Gastroesophageal sphincter (tissue), 4 donors: ENCODE data around the gene XXYLT1. TPM values are rescaled to one million over a fixed set of nuclear protein-coding genes. Genes with fewer than 3 reads are reported as not detected.

Experiments used
- ATAC-seq: fragments of 150-250 bp; one replicate; pipeline ENCODE4 v1.9.1; 2016; ENCODE audit warnings: mild to moderate bottlenecking, moderate library complexity
- H3K27ac ChIP-seq, 4 donors: fragments of 200-600 bp; sonication (generic) in 3 of 4; 1 replicate in 3 of 4; 2 replicates in 1 of 4; pipeline ENCODE4 v1.5.1; 2016 to 2019
- H3K27me3 ChIP-seq: fragments of 200-600 bp; sonication (generic); one replicate; pipeline ENCODE4 v1.5.1; 2019
- H3K36me3 ChIP-seq, 2 donors: fragments of 200-600 bp; sonication (generic); one replicate each; pipeline ENCODE4 v1.5.1; 2019; ENCODE audit warnings: control low read depth in 1 of 2
- H3K4me1 ChIP-seq, 3 donors: fragments of 200-600 bp; sonication (generic); 1 replicate in 2 of 3; 2 replicates in 1 of 3; pipeline ENCODE4 v1.5.1; 2016 to 2019; ENCODE audit warnings: control low read depth in 2 of 3
- H3K4me3 ChIP-seq, 2 donors: fragments of 200-600 bp; sonication (generic); one replicate each; pipeline ENCODE4 v1.5.1; 2019; ENCODE audit warnings: mild to moderate bottlenecking in 1 of 2, moderate library complexity in 1 of 2
- H3K9me3 ChIP-seq, 3 donors: fragments of 200-600 bp; sonication (generic); one replicate each; pipeline ENCODE4 v1.5.1; 2017 to 2019; ENCODE audit warnings: control low read depth in 2 of 3
- EP300 ChIP-seq: sonication (generic); formaldehyde crosslinking; IDR thresholded peaks from one replicate; pipeline ENCODE4 v1.6.1; 2017; ENCODE audit warnings: antibody characterized with exemption, mild to moderate bottlenecking
- POLR2A ChIP-seq, 2 donors: fragments of 450-650 bp; IDR thresholded peaks; one replicate each; pipeline ENCODE4 v1.6.1; 2017; ENCODE audit warnings: antibody characterized with exemption in 2 of 2, mild to moderate bottlenecking in 2 of 2, moderate library complexity in 1 of 2
- POLR2AphosphoS5 ChIP-seq: sonication (generic); formaldehyde crosslinking; IDR thresholded peaks from one replicate; pipeline ENCODE4 v1.6.1; 2017; ENCODE audit warnings: antibody characterized with exemption
- WGBS, 2 donors: methylation state at CpG; one replicate each; pipeline ENCODE4 v1.1.5; 2018; ENCODE audit warnings: low coverage in 1 of 2; 5-methylcytosine and 5-hydroxymethylcytosine counted together
- total RNA-seq, 4 donors: library from RNA; depleted of rRNA; stranded (reverse); fragments of >200 nt; gene quantifications; one replicate each; pipeline ENCODE4 v1.1.0, GENCODE V29; 2016
- TF ChIP-seq, protein P1 (sequence below), 4 experiments: fragments of 200-600 bp in 2 of 4; fragments of 450-650 bp in 2 of 4; sonication (generic) in 1 of 4; IDR thresholded peaks; one replicate each; pipeline ENCODE4 v1.5.1; 2017 to 2019; ENCODE audit warnings: antibody characterized with exemption in 4 of 4, mild to moderate bottlenecking in 2 of 4, moderate library complexity in 2 of 4

Gene XXYLT1
- total RNA-seq, 4 donors from 2014 or later: 10.1 to 14.0 (median 12.5) TPM

DNA sequence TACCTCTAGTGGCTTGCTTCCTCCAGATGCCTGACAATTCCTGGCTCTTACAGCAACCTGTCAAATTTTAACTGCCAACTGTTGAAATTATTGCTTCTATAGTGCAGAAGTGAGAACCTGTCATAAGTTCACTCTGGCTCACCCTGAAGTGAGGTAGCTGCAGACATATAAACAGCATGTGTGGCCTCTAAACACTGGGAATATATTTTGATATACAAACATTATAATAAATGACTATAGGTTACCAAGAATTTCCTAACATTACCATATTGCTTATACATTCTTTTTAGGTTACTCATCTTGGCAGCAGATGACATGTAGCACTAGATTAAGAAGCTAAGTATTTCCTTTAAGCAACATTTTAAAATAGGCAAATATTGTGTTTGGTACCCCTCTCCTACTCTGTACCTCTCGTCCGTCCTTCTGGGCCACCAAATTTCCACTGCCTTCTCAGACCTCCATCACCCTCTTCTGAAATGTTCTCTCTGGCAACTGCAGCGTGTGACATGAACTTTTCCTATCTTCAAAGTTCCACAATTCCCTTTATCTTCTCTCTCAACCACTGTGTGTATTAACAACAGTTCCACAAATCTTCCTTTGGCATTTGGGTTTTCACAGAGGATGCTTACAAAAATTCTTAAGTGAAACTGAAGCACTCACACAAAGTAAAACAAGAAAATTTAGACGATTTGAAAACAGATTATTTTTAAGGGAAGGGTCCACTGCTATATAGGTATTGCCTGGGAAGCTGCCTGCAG, 15.3 kb upstream of the XXYLT1 start:
- Histone ChIP-seq H3K4me3 (no peak overlapping the region), H3K27me3 (no peaks in the 10 kb centered on the region), H3K27ac (no peak overlapping the region), H3K9me3 (no peaks in the 10 kb centered on the region), H3K36me3 (peaks cover 0 to 81% of the 10 kb centered on the region in 2 donors), H3K4me1 (no peaks in the 10 kb centered on the region)
- 35 to 39% methylated on average over 4 of the region's 4 CpGs for WGBS, 2 donors
- no peak for ATAC-seq
- TF ChIP-seq, protein P1, sequence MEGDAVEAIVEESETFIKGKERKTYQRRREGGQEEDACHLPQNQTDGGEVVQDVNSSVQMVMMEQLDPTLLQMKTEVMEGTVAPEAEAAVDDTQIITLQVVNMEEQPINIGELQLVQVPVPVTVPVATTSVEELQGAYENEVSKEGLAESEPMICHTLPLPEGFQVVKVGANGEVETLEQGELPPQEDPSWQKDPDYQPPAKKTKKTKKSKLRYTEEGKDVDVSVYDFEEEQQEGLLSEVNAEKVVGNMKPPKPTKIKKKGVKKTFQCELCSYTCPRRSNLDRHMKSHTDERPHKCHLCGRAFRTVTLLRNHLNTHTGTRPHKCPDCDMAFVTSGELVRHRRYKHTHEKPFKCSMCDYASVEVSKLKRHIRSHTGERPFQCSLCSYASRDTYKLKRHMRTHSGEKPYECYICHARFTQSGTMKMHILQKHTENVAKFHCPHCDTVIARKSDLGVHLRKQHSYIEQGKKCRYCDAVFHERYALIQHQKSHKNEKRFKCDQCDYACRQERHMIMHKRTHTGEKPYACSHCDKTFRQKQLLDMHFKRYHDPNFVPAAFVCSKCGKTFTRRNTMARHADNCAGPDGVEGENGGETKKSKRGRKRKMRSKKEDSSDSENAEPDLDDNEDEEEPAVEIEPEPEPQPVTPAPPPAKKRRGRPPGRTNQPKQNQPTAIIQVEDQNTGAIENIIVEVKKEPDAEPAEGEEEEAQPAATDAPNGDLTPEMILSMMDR (IDR thresholded peaks at IDR 0.05): no peak
- TF ChIP-seq POLR2A (IDR thresholded peaks at IDR 0.05) (no peak), POLR2AphosphoS5 (no peak), EP300 (no peak)

DNA sequence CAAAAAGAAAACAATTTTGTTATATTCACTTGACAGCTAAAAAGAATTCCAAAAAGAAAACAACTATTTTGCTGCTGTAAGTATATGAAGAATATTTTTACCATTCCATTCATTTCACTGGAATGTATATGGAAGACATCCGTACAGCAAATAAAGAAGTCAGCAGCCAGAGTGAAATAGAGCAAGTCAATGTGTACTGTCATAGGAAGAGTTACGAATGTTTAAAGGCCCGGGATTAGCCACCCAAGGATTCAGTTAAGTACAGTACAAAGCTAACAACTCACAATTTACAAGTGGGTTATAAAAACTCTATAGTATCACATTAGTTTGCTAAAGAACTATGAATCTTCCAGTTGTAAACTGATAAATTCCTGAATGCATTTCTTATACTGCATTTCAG, 14.4 kb upstream of the XXYLT1 start:
- H3K36me3 ChIP-seq: peaks cover 0 to 74% of the 10 kb centered on the region in 2 donors
- no peaks in the 10 kb centered on the region for H3K4me1 ChIP-seq
- no peak overlapping the region for H3K27ac ChIP-seq
- no peaks in the 10 kb centered on the region for H3K27me3 ChIP-seq
- no peaks in the 10 kb centered on the region for H3K9me3 ChIP-seq
- 76 to 83% methylated on average over 3 of the region's 3 CpGs for WGBS, 2 donors
- H3K4me3 ChIP-seq: no peak overlapping the region
- no peak for ATAC-seq
- TF ChIP-seq EP300 (no peak), POLR2AphosphoS5 (no peak), POLR2A (IDR thresholded peaks at IDR 0.05) (no peak)
- TF ChIP-seq, protein P1 (IDR thresholded peaks at IDR 0.05): no peak

DNA sequence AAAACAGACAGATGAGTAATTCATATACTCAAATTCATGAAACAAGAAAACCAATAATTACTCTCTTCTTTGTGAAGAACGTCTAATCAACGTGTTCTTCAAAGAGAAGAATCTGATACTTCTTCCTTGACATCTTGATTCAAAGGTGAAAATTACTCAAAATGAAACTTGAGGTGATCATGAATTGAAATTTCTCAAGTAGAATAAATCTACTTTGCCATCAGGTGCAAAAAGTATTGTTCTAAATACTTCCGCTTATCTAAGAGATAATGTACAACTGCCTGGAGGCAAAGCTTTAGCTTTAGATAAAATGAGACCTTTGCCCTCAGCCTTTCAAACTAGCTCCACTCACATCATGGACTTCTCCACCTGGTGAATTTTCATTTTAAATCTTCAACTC, 13.9 kb upstream of the XXYLT1 start:
- Histone ChIP-seq H3K4me1 (no peaks in the 10 kb centered on the region), H3K27me3 (no peaks in the 10 kb centered on the region), H3K9me3 (no peaks in the 10 kb centered on the region), H3K27ac (no peak overlapping the region), H3K36me3 (peaks cover 0 to 69% of the 10 kb centered on the region in 2 donors), H3K4me3 (no peak overlapping the region)
- TF ChIP-seq EP300 (no peak), POLR2AphosphoS5 (no peak)
- no peak for ATAC-seq
- 81 to 86% methylated on average over 3 of the region's 3 CpGs for WGBS, 2 donors

DNA sequence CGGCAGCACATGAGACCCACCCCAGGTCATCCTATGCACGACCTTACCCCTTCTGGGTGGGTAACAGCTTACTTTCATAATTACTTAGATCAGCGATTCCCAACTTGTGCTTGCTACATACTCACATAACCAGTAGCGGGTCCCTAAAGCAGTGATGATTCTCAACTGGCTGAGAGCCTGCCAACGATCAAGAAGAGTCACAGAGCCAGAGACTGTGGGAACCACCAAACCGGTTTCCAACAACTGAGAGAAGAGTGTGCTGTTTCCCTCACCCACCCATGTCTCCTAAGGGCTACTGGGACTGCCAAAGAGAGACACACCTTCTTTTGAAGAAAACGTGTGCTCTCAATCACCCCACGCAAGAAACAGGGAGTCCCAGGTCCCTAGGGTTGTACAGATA, 12.0 kb upstream of the XXYLT1 start:
- Histone ChIP-seq H3K36me3 (peaks cover 0 to 57% of the 10 kb centered on the region in 2 donors), H3K4me1 (no peaks in the 10 kb centered on the region), H3K9me3 (no peaks in the 10 kb centered on the region)

DNA sequence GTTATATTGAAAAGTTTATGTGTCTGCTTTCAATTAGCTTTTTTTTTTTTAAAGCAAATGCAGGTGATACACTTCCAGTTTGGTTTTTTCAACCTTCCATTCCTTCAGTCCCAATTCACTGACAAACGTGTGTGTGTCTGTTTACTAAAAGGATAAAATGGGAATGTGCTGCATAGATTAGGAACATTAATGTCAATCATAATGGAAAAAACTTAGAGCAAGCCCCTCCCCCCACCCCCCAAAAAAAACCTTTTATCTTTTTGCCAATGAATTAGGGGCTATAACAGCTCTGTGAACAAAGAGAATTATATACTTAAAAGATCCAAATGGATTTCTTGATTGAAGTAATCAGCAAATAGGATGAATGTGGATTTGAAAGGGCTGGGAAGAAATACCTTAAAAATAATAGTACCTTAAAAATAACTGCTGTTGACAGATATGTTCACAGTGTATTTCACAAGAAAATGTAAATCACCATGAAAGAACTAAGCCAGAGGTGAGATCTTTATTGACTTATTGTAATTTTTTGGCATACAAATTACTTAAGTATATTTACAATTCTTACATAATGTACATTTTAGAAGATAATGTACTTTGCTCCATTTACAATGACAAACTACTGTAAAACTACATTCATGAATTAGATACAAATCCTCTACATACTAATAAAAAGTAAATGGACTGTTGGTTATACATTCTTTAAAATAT, 3.5 kb upstream of the XXYLT1 start:
- H3K36me3 ChIP-seq: peaks cover 0 to 23% of the 10 kb centered on the region in 2 donors
- ATAC-seq: no peak
- 7 to 18% methylated on average over 1 of the region's 1 CpG for whole genome bisulfite sequencing, 2 donors
- no peaks in the 10 kb centered on the region for H3K9me3 ChIP-seq
- H3K4me1 ChIP-seq: peaks cover 0 to 21% (median 12%) of the 10 kb centered on the region in 3 donors
- TF ChIP-seq POLR2A (IDR thresholded peaks at IDR 0.05) (no peak), EP300 (no peak), POLR2AphosphoS5 (no peak)
- TF ChIP-seq, protein P1 (IDR thresholded peaks at IDR 0.05): no peak
- no peak overlapping the region for H3K4me3 ChIP-seq
- no peaks in the 10 kb centered on the region for H3K27me3 ChIP-seq
- H3K27ac ChIP-seq: no peak overlapping the region

More for the DNA sequence above, 12.0 kb upstream of the XXYLT1 start:
- Histone ChIP-seq H3K27ac (no peak overlapping the region), H3K27me3 (no peaks in the 10 kb centered on the region), H3K4me3 (no peak overlapping the region)
- ATAC-seq: no peak
- WGBS, 2 donors: 68 to 88% methylated on average over 3 to 7 of the region's 8 CpGs
- TF ChIP-seq POLR2AphosphoS5 (no peak), POLR2A (IDR thresholded peaks at IDR 0.05) (no peak), EP300 (no peak)
- TF ChIP-seq, protein P1 (IDR thresholded peaks at IDR 0.05): no peak
